GM21515 (cell line): ENCODE measurements around the gene CETP.
A peak's percentile ranks its signal among the peaks of the same experiment; 100 is the strongest.
"Not testable (repeated sequence)": the region's sequence is repeated elsewhere in the genome, so short reads cannot be mapped to it uniquely, and the experiment has no call there.

Experiments
- ATAC-seq: cut with Tn5 transposase; IDR thresholded peaks from one replicate; pipeline ENCODE4 v1.9.1; 2021; ENCODE audit not compliant: unreplicated experiment

Gene CETP

DNA sequence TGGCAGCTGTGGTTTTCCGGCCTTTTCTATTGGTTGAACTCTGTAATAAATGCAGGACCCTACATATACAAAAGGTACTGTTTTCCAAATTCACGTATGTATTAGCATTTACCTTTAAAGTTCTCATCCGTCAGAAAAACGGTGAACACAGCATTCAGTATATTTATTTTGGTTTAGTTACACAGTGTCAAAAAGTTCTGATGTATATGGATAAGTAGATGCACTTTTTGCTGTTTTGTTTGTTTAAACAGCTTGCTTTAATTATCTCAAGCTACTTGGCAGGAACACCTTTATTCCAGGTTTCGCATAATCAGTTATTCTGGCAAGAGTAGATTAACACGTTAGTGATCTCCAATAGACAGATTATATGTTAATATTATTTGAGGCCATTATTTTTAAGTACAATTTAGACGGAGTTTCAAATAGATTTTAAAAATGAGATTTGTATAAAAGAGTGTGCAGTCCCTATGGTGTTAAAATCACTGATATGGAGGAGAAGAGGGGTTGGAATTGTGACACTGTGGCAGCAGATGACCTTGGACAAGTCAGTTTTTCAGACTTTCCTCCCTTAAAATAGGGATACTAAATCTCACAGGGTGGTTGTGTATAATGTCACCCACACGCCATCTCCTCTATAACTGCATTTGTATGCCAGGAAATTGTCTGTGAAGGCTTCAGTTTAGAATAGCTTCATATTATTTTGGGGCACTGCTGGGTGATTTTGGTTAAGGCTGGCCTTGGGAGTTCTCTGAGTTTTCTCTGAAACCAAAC, 27.7 kb upstream of the CETP start:
- ATAC-seq = no peak

- ATAC-seq = not testable (repeated sequence)
Measured at GRCh38 chr16:56934599-56935145, 27.1 kb upstream of the CETP start.

DNA sequence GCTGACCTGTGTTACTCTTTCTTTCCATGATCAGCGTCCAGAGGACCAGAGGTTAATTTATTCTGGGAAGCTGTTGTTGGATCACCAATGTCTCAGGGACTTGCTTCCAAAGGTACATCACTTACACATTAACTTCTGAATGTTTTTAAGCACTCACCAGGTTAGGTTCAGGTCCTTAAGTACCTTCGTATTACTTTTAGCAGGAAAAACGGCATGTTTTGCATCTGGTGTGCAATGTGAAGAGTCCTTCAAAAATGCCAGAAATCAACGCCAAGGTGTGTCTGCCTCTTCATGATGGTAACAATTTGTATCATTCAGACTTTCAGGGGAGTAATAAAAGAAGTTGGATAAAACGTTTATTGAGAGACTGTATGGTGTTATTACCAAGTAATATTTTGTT, 26.5 kb upstream of the CETP start:
- no peak for ATAC-seq

DNA sequence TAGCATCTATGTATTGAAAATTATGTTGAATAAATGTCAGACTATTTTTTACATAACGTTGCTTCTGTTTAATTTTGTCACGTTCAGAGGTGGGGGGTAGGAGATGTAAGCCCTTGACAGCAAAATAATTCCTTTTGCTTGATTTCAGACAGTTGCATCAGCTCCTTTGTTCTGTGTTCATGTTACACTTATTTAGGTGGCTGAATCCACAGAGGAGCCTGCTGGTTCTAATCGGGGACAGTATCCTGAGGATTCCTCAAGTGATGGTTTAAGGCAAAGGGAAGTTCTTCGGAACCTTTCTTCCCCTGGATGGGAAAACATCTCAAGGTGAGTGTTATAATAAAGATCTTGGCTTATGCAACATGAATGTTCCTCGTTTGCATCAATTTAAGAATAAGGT, 25.3 kb upstream of the CETP start:
- ATAC-seq = no peak

DNA sequence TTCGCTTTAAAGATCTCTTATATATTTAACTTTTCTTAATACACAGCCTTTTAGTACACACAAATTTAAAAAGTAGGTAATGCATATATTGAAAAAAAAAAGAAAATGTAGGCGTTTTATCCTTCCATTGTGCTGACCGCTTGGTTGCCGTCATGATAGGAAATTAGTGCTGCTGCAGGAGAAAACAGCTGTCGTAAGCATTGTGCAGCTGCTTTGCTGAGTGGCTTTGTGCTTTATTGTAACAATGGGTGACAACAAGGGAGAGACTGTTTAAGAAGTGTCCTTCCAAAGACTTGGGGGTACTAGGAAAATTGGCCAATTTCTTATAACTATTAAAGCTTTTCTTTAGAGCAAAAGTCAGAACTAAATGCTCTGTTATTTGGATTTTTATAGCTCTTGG, 24.8 kb upstream of the CETP start:
- ATAC-seq = no peak

DNA sequence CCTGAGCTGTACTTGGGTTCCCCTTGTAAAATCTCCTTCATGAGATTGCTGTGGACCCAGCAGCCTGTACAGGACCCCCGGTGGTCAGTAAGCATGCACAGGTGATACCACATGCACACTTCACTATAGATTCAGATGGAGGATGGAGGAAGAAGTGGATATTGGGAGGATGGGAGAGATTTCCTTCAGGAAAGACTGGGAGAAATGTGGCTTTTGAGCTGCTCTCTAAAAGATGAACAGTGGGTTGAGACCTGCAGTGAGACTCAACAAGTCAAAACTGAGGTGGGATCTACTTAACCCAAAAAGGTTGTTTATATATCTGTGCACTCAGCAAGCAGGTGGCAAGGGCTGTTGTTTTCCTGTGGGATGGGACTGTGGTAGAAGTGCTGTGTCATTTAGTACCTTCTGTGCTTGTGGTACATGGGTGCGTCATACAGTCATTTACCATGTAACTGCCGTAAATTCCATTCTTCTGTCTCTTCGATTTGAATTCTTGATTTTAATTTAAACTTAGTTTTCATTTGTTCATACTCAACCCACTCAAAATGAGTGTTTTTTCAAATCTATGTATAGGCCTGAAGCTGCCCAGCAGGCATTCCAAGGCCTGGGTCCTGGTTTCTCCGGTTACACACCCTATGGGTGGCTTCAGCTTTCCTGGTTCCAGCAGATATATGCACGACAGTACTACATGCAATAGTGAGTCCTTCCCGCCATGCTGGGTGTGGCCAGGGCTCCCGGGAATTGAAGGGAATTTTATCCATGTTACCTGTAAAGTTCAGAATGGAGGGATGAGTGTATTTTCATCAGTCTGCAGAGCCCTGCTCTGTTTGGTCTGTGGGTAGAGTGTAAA, 22.9 kb upstream of the CETP start:
- no peak for ATAC-seq

- no peak for ATAC-seq
Measured at GRCh38 chr16:56939801-56940200, 21.9 kb upstream of the CETP start.

DNA sequence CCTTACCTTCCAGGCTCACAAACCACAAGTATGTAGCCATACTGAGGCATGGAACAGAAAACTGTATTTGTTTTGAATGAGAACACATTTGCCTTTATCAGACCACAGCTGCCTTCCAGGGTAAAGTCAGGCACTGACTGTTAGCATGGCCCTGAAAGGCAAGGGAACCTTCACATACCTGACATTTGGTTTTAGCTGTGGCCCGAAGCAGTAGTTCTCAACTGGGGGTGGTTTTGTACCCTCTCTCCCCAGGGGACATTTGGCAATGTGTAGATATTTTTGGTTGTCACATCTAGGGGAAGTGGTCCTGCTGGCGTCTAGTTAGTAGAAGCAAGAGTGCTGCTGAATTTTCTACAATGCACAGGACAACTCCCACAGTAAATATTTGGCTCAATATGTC, 20.7 kb upstream of the CETP start:
- ATAC-seq = no peak

DNA sequence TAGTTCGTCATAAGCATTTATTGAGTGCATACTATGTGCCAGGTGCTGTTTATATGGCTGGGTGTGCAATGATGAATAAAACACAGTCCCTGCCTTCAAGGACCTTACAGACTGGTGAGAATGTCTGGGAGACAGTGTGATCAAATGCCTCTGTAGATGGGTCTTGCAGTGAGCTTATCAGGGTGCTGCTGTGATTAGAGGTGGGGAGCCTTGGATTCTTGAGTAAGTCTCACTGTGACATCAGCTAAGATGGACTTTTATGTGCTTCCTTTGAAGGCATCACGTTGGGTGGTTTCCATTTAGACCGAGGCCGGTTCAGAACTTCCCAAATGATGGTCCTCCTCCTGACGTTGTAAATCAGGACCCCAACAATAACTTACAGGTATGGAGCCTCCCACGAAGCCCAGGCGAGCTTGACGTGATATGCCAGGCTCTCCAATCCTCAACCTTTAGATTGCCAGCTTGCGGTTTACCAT, 19.9 kb upstream of the CETP start:
- ATAC-seq = no peak

DNA sequence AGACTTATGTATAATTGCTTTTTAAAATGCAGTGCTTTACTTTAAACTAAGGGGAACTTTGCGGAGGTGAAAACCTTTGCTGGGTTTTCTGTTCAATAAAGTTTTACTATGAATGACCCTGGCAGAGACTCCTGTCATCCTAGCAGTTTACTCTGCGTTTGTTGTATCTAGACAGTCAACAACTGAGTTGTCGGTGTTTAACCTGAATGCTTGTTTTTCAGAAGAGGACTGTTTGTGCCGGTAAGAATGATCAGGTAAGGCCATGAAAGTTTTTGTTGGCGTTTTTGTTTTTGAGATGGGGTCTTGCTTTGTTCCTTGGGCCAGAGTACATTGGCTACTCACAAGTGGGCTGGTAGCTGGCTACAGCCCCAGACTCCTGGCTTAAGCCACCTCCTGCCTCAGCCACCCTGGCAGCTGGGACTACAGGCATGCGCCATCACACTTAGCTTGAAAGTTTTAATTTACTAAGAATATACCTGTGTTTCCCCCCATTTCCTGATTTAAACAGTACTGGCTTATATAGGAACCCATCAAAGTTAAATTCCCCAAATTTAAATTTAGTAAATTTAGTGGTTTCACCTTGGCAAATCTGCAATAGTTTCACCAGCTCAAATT, 17.9 kb upstream of the CETP start:
- no peak for ATAC-seq

GRCh38 chr16:56944954-56945839, 16.6 kb upstream of the CETP start:
- ATAC-seq = no peak

DNA sequence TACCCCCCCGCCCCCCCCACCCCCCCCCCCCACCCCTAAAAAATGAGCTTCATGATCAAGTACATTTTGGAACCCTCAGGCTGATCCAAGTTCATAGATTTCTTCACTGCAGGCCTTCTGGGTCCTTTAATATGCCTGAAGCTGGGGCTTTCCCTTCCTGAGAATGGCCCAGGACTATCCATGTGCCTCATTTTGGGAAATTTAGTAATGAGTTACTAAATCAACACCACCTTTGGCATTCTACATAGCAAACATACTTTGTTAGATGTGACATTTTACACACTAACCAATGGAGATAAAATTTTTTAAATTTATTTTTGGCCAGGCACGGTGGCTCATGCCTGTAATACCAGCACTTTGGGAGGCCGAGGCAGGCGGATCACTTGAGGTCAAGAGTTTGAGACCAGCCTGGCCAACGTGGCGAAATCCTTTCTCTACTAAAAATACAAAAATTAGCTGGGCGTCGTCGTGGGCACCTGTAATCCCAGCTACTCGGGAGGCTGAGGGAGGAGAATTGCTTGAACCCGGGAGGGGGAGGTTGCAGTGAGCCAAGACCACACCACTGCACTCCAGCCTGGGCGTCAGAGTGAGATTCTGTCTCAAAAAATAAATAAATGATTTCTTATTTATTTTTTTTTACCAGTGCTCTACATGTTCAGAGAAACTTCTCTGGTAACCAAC, 15.8 kb upstream of the CETP start:
- no peak for ATAC-seq

GRCh38 chr16:56946767-56947603, 14.8 kb upstream of the CETP start:
- no peak for ATAC-seq

GRCh38 chr16:56947604-56947995, 14.2 kb upstream of the CETP start:
- ATAC-seq = no peak

- ATAC-seq = no peak
Measured at GRCh38 chr16:56948234-56948633, 13.5 kb upstream of the CETP start.

DNA sequence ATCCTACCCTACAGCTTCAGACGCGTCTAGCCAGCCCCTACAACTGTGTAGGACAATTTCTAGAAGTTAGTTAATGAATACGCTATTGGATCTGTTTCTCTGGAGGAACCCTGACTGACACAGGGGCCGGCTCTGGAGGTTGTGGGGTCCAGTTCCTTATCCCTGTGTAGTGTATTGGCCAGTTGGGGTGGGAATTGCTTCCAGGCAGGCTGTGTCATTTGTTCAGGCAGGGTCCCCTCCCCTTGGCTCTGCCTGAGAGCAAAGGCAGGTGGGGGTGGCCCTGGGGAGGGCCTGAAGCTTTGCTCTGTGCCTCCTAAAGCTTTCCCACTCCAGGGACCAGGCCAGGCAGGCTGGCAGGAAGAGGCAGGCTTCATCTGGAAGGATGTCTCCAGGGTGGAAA, 11.7 kb upstream of the CETP start:
- no peak for ATAC-seq

- ATAC-seq = no peak
Measured at GRCh38 chr16:56950455-56950854, 11.3 kb upstream of the CETP start.

DNA sequence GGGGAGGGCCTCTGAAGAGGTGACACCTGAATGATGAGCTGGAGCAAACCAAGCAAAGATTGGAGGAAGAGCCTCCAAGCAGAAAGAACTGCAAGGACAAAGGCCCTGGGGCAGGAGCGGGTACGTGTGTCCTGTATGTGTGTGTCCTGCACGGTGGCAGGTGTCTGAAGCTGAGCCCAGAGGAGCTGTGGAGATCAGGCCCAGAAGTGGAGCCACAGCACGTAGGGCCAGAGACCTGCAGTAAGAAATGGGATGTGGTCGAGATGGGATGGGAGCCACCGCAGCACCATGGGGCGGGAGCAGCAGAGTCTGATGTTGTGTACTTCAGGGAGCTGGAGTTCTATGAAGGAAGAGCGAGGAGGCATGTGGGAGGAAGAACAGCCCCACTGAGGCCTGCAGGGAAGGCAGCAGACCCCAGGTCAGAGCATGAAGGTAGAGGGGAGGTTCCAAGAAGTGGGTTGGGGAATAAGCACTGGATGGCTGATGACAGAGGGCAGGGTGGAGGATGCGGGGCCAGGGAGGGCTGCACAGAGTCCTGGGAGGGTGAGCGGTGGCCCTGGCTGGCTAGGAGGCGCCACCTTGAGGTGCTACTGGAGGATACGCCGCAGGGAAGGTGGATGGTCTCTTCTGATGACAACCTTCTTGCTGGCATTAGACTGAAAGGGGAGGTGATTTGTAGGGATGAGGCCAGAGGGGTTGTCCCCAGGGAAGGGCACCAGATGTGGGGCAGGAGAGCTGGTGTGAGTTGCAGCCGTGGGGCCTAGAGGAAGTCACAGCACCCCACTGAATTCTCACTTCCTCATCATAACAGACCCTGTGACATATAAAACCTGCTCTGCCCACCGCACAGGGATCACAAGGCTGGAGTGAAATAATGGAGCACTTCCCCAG, 10.6 kb upstream of the CETP start:
- ATAC-seq = peak; percentile 55
